Activated CD8-positive, alpha-beta memory T cell treated with anti-CD3 and anti-CD28 coated beads for 48 hours (primary cell): ENCODE results near the gene CPSF3.
"Not testable (repeated sequence)": the region's sequence is repeated elsewhere in the genome, so short reads cannot be mapped to it uniquely, and the experiment has no call there.

Experiments
- DNase-seq, 3 experiments: peaks; one replicate each; pipeline ENCODE4 v3.0.0-alpha.2; 2020; ENCODE audit warnings: low read depth in 2 of 3, low spot score in 2 of 3

Gene CPSF3

DNA sequence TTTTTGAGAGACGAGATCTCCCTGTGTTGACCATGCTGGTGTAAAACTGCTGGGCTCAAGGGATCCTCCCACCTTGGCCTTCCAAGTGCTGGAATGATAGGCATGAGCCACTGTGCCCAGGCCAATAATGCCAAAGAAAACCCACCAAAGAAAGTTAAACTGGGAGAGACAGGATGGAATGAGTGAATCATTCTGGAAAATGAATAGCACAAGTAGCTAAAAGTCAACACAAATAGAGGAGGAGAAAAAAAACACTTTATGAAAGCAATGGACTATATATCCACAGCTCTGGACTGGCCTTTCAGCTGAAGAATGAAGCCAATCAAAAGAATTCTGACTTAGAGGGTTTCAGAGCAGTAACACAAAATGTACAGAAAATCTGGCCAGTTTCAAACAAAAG, 74.8 kb downstream of the CPSF3 start:
- no peak for DNase-seq

DNA sequence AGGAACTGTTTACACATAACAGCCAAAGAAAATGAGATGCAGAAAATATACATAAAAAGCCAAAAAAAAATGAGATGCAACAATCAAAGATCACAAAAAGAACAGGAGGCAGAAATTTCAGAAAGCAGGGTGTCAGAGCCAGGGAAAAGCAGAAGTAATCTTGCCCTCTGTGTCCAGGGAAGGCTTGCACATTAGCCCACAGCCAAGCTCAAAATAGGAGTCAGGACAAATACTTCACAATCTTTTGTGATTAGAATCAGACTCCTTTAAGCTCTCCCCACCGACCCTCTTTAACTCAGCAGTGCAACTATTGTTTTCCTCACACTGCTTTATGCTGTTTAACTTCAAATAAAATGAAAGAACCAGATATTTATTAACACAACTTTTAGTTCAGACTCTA, 85.5 kb downstream of the CPSF3 start:
- DNase-seq, result no peak

DNA sequence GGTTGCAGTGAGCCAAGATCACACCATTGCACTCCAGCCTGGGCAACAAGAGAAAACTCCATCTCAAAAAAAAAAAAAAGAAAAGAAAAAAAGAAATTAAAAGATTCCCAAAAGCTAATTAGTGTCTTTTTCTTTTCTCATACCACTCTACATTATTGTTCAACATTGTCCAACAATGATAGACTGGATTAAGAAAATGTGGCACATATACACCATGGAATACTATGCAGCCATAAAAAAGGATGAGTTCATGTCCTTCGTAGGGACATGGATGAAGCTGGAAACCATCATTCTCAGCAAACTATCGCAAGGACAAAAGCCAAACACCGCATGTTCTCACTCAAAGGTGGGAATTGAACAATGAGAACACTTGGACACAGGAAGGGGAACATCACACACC, 90.5 kb downstream of the CPSF3 start:
- DNase-seq, result not testable (repeated sequence)

DNA sequence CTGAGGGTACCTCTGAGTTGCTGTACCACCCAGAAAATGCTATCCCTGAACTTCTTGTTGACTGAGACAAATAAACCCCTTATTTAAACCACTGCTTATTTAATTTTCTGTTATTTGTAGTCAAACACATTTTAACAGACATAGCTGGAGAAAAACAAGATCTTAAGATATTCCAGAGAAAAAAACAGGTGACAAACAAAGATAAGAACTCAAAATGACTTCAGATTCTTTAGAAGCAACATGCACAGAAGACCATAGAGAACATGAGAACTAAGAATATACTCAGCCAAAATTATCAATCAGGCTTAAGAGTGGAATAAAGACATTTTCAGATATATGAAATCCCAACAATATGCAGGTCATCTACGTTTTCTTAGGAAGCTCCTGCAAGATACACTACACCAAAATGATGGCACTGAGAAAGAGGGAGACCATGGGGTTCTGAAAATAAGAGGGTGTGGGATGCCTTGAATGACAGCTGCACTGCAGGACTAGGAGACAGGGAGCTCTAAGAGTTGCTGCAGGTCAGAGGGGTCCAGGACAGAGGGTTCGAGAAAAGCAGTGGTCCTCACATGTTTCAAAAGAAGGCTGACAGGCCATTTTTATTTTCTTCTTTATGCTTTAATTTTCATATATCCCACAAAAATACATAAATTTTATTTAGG, 93.8 kb downstream of the CPSF3 start:
- DNase-seq, result no peak

DNA sequence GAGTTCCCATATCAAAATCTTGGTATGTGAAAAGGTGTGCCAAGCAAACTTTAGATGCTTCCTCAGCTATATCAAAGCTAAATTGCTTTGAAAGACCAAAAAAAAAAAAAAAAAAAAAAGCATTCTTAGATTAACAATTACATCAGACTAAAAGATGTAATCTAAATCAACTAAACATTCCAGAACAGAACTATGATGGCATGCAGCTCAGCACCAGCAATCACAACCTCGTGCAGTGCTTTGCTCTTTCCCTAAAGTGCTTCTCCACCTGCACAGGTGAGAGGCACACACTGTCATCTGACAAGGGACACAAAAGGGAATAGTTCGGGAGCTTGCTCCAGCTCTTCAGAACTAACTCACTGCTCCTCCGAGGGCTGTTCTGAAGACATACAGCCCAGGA, 94.7 kb downstream of the CPSF3 start:
- DNase-seq, result no peak

DNA sequence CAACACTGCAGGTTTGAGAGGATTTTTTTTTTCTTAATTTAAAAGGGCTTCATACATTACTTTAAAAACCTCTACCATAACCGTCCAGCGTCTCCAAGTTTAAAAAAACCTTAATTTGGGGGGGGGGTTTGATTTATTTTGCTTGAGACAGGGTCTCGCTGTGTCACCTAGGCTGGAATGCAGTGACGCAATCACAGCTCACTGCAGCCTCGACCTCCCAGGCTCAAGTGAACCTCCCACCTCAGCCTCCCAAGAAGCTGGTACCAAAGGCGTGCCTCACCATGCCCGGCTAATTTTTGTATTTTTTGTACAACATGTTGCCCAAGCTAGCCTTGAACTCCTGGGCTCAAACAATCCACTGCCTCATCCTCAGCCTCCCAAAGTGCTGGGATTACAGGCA, 95.3 kb downstream of the CPSF3 start:
- no peak for DNase-seq

DNA sequence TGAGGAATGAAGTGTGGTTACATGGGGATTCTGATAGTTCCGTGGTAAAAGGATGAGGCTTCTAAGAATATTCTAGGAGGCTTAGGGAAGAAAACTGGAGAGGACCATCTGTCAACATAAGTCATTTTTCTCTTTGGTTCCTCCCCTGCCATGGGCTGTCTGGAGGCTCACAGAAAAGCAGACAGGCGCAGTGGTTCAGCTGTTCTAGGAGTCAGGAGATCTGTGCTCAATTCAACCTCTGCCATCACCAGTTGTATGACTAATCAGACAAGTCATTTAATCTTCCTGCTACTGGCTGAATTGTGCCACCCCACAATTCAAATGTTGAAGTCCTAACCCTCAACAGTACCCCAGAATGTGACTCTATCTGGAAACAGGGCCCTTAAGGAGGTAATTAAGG, 95.8 kb downstream of the CPSF3 start:
- DNase-seq, result no peak
